OCI-M1 (cell line): ENCODE results near the gene PSMC1.
A peak's percentile ranks its signal among the peaks of the same experiment; 100 is the strongest.
"Not testable (repeated sequence)": the region's sequence is repeated elsewhere in the genome, so short reads cannot be mapped to it uniquely, and the experiment has no call there.

ENCODE experiments used
- DNase-seq: peaks from one replicate; lab custom pipeline; 2025; lab: John Stamatoyannopoulos, UW

PSMC1 gene

GRCh38 chr14:90256354-90257131 lies at the start of gene PSMC1:
PSMC1 (plus strand) TSS chr14:90256553; CDS start chr14:90256598, 45 bp downstream.
- DNase-seq: peak; percentile 93

DNA sequence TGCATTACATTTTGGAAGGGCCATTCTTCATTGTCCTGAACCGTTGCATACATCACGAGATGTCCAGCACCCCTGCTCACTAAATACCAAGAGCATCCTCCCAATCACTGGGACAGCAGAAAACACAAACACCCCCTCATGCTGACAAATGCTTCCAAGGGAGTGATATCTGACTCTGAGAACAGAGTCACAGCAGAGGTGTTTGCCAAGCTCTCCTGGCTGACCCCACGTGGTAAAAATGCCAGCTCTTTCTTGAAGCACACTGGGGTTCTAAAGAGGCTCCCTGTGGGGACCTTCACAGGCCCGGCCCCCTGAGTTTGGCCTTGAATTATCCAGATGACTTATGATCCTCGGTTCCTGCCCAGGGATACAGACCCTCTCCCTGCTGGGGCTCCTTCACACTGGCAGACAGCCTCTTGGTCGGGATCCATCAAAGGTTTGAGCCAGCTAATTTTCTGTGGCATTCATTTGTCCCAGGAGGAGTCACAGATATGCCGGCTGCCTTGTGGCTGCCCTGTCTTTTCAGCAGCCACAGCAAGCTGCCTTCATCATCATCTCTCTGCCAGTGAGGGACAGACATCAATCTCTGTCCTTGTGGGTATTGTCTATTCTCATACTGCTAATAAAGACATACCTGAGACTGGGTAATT lies 43.1 kb upstream of the PSMC1 start:
- no peak for DNase-seq

GRCh38 chr14:90228478-90228877 lies 27.9 kb upstream of the PSMC1 start:
- DNase-seq: no peak

DNA sequence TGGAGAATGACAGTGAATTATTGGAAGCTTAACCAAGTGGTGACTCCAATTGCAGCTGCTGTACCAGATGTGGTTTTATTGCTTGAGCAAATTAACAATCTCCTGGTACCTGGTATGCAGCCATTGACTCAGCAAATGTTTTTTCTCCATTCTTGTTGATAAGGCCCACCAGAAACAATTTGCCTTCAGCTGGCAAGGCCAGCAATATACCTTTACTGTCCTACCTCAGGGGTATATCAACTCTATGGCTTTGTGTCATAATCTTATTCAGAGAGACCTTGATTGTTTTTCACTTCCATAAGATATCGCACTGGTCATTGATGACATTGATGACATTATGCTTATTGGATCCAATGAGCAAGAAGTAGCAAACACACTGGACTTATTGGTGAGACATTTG lies 26.4 kb upstream of the PSMC1 start:
- not testable (repeated sequence) for DNase-seq

DNA sequence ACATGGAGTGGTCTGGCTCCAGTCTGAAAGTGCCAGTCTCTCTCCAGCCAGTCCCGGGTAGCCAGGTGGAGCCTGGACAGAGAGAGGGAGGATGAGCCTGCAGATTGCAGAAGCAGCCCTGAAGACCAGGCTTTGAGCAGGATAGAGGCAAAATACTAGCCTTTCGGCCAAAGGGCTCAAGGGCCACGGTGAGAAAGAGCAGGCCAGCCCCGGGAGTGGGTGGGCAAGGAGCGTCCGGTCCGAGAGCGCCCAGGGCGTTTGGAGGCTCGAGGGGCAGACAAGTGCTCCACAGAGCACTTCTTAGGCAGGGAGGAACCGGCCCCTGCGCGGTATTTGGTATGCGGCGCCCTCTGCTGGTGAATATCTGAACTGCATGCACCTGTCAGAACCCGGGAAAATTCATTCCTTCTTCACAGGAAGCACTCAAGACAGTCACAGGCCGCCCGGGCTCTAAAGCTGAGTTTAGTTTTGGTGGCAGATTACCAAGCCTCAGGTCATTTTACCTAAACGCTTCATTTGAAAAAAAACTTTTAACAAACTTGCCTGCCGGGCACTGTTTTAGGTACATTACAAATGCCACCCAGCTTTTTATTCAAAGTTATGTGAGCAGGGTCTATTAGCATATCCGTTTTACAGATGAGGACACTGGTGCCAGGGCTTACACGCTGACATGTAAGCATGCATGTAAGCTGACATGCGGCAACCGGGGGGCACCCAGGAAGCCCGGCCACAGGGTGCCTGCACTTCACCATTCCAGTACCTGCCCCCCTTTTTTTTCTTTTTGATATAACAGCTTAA lies 21.0 kb upstream of the PSMC1 start:
- peak; percentile 83 for DNase-seq

GRCh38 chr14:90239139-90239538 lies 17.2 kb upstream of the PSMC1 start:
- DNase-seq: no peak

DNA sequence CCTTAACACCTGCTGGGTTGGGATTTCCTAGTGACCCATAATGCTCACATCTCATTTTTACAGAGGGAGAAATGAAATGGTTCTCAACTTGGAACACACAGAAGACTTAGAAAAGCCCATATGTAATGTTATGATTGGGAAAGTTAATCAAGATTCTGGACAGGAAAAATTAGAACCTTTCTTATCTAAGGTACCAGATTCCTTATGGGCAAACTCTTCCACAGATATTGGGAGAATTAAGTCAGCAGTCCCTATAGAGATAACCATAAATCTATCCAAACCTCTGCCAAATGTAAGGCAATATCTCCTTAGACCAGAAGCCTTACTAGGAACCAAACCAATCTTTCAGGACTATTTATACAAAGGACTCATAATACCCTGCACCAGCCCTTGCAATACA lies 13.9 kb upstream of the PSMC1 start:
- DNase-seq: peak; percentile 39

GRCh38 chr14:90246936-90247335 lies 9.4 kb upstream of the PSMC1 start:
- DNase-seq: no peak

- not testable (repeated sequence) for DNase-seq
Observed at GRCh38 chr14:90247441-90247840, 8.9 kb upstream of the PSMC1 start.

GRCh38 chr14:90248594-90248993 lies 7.8 kb upstream of the PSMC1 start:
- DNase-seq: no peak

- no peak for DNase-seq
Observed at GRCh38 chr14:90253826-90254225, 2.5 kb upstream of the PSMC1 start.

DNA sequence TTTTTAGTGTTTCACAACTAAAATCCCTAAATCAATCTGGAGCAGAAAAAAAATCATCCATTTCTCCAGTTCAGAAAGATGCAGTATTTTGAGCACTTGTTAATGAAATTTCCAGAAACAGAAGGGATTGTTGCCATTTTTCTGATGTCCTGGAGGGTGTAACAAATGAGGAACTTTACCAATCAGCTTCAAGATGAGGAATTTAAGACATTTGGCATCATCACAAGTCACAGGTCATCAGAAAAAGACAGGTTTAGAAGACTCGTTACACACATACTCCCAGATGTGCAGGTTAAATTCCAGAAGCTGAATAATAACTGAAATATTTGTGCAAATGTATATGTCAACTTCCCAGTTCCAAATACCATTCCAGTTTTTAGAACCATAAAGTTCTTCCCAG lies 482 bp upstream of the PSMC1 start:
- DNase-seq: peak; percentile 20

DNA sequence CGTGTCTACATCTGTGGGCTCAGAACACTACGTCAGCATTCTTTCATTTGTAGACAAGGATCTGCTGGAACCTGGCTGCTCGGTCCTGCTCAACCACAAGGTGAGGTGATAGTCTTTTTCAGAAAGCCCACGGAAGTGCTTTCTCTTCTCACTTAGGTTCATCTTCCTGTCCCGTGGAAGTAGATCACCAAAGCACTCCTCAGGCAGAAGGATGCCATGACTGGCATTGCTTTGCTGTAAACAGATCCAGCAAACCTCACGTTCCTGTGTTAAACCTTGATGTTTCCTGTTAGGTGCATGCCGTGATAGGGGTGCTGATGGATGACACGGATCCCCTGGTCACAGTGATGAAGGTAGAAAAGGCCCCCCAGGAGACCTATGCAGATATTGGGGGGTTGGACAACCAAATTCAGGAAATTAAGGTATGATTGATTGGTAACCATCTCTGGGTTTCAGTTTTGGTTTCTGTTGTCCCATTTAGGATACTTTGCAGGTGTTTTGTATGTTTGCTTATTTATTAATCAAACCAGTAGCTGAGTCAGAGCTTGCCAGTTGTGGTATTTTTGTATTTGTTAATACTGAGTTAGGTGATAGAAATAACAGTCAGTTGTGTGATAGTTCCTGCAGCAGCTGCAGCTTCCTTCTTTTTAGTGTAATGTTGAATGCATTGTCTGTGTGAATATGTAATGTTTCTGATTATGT lies 7.5 kb downstream of the PSMC1 start:
- no peak for DNase-seq

- no peak for DNase-seq
Observed at GRCh38 chr14:90266441-90267154, 10.2 kb downstream of the PSMC1 start.

DNA sequence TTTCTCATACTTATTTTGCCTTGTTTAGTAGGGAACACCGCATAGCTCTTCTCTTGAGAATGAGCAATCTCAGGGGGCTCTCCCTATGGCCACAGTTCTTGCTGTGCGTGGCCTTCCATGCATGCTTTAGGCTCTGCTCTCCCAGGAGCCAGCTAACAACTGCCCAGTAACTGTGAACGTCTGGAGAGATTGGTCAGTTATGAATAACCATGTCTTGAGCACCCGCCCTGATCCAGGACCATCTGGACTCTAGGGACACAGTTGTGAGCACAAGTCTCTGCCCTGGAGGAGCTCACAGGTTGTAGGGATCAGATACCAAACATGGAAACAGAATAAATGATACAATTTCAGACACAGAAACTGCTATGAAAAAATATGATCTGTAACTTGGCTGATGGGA lies 12.1 kb downstream of the PSMC1 start:
- no peak for DNase-seq

GRCh38 chr14:90272523-90272922 lies 16.2 kb downstream of the PSMC1 start:
- DNase-seq: no peak

DNA sequence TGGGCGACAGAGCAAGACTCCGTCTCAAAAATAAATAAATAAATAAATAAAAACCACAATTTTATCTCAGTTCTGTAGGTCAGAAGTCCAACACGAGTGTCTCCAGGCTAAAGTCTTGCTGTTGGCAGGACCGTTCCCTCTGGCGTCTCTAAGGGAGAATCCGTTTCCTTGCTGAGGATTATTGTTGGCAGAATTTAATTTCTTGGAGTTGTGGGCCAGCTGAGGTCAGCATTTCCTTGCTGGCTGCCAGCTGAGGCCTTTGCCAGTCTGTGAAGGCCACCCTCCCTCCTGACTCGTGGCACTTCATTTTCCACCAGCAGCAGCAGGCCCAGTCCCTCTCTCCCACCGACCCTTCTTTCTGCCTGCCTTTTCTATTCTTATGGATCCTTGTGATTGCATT lies 17.2 kb downstream of the PSMC1 start:
- no peak for DNase-seq

- DNase-seq: no peak
Observed at GRCh38 chr14:90274019-90274418, 17.7 kb downstream of the PSMC1 start.

DNA sequence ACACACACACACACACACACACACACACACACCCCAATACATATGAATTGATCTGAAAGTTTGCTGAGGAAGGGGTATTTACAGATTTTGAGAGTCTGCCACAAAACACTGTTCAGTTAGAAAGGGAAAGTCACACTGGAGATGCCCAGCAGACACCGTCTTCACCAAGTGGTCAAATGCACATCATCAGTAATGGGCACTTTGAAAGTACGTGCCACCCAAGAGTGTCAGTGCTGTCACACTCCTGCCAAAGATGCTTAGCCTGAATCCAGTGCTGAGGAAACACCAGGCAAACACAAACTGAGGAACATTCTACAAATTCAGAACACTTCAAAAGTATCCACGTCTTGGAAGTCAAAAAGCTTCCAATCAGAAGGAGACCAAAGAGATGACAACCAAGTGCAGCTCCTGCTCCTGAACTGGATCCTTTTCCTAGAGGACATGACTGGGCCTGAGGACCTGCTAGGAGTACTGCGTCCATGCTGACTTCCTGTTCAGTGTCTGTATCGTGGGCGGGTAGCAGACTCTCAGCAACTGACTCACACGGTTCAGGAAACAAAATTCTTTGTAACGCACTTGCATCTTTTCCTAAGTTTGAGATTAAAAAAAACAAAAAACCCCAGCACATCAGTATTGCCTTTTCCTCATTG lies 18.6 kb downstream of the PSMC1 start:
- DNase-seq: no peak

- DNase-seq: no peak
Observed at GRCh38 chr14:90275458-90275814, 19.1 kb downstream of the PSMC1 start.

DNA sequence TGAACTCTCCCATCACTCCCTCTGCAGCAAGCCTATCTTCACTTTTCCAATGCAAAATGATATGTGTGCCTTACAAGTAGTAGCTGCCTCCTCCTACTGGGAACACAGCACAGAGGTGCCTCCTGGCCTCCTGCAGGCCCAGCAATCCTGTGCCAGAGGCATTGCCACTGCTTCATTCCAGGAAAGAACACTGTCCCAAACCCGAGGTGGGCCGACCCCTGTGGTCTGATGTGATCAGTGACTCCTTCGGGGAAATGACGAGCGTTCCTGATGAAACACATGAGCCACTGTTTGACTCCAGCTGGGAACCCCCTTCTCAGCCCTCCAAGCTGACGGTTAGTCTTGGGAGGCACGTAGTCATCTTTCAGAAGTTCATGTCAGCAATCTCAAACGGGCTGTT lies 19.5 kb downstream of the PSMC1 start:
- DNase-seq: no peak
